HG02973 (cell line): ENCODE results near the gene NUCB1.
"Not testable (repeated sequence)": the region's sequence is repeated elsewhere in the genome, so short reads cannot be mapped to it uniquely, and the experiment has no call there.

Experiments used
- ATAC-seq: cut with Tn5 transposase; IDR thresholded peaks from one replicate; pipeline ENCODE4 v1.9.1; 2021; ENCODE audit warnings: moderate library complexity; ENCODE audit not compliant: unreplicated experiment

The NUCB1 gene

DNA sequence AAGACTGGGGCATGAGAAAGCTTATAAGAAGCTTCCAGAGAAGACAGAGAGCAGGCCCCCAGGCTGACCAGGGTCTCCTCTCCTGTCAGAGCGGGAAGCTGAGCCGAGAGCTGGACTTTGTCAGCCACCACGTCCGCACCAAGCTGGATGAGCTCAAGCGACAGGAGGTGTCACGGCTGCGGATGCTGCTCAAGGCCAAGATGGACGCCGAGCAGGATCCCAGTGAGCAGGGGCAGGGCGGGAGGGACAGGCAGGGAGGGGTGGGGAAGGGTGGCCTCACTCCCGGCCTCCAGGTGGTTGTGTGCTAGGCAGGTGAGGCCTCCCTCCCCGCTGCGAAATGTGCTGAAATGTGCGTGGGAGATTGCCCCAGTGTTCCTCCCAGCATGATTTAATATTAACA, 5.6 kb downstream of the NUCB1 start:
- ATAC-seq: no peak

DNA sequence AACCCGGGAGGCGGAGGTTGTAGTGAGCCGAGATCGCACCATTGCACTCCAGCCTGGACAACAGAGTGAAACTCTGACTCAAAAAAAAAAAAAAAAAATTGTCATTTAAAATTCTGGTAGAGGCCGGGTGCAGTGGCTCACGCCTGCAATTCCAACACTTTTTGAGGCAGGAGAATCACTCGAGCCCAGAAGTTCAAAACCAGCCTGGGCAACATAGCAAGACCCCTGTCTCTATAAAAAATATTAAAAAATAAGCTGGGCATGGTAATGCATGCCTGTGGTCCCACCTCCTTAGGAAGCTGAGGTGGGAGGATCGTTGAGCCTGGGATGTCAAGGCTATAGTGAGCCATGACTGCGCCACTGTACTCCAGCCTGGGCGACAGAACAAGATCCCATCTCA, 6.2 kb downstream of the NUCB1 start:
- ATAC-seq: no peak

DNA sequence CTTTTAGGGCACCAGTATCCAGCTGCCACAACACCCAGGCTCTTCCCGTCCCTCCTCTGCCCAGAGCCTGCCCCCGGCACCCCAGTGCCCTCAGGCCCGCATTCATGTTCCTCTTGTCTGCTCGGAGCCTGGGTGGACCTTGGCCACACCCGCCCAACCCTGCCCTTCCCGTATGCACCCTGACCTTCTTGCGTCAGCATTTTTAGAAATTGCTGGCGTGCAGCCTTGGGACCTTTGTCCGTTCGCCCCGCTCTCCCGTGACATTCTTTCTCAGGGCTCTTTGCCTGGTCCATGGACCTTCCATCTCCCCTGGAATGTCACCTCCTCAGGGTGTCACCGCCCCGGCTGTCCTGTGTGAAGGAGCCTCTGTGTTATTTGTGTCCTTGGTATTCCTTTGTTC, 7.6 kb downstream of the NUCB1 start:
- ATAC-seq: no peak

DNA sequence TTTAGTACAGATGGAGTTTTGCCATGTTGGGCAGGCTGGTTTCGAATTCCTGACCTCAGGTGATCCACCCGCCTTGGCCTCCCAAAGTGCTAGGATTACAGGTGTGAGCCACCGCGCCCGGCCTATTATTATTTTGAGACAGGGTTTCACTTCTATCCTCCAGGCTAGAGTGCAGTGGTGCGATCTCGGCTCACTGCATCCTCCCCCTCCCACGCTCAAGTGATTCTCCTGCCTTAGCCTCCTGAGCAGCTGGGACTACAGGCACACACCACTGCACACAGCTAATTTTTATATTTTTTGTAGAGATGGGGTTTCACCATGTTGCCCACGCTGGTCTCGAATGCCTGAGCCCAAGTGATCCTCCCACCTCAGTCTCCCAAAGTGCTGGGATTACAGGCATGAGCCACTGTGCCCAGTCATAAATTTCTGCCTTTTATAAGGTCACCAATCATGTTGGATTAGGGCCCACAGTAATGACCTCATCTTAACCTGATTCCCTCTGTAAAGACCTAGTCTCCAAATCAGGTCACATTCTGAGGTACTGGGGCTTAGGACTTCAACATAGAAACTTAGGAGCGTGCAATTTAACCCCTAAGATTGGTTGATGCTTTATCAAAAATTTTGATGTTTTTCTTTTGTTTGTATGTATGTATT, 9.4 kb downstream of the NUCB1 start:
- ATAC-seq: not testable (repeated sequence)

DNA sequence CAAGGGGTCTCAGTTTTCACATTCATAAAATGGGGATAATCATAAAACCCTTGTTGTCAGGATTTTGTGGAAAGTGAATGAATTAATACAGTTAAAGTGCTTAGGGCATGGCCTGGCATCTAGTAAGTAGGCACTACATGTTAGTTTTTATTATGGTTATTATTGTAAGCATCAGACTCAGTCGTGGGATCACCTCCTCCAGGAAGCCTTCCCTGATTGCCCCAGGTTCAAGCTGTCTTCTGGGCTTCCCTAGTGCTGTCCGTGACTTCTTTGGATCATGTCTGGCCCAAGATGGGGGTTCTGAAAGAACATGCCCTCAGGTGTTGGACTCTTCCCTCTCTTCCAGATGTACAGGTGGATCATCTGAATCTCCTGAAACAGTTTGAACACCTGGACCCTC, 10.7 kb downstream of the NUCB1 start:
- ATAC-seq: no peak

DNA sequence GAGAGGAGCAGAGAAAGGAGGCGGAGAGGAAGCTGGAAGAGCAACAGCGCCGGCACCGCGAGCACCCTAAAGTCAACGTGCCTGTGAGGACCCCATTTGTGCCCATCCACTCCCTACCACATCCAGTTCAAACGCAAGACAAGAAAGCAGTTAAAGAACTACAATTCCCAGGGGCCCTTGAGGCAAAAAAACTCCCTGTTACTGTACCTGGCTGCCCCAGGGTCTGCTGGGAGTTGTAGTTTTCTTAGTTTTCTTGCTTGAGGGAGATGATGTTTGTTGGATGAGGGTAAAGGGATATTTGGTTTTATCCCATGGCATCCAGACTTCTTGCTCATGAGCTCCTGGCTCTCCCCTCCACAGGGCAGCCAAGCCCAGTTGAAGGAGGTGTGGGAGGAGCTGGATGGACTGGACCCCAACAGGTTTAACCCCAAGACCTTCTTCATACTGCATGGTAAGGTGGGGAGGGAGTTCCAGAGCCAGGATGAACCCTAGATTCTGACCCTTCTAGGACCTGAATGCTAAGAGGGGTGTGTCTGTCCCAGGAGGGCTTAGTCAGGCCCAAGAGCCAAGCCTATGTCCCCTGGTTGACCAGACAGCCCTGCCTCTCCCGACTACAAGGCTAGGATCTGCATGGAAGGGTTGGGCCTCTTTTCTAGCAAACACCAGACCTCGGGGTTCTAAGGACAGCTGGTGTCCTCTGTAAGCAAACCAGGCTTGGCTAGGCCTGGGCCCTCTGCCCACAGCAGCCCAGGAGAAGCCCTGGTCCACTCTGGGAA, 13.2 kb downstream of the NUCB1 start:
- ATAC-seq: no peak

DNA sequence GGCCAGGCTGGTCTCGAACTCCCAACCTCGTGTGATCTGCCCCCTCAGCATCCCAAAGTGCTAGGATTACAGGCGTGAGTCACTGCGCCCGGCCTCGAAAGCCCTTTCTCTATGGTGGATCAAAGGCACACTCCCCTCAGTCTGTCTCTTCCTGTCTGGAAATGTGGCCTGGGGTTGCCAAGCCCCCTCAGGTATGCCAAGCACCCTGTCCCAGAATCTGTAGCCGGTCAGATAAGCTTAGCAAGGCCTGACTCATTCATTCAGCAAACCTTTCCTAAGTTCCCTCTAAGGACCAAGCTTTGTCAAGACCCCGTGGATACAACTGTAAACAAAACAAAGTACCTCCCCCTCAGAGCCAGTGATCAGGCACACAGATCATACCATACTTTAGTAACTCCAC, 14.1 kb downstream of the NUCB1 start:
- ATAC-seq: no peak

DNA sequence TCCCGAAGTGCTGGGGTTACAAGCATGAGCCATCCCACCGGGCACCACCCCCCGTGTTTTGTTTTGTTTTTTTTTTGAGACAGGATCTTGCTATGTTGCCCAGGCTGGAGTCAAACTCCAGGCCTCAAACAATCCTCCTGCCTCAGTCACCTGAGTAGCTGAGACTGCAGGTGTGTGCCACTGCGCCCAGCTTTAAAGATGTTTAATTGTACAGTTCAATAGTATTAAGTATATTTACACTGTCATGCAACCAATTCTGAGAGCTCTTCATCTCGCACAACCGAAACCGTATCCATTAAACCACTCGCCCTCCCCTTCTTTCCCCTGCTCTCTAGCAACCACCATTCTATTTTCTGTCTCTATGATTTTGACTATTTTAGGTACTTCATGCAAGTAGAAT, 15.6 kb downstream of the NUCB1 start:
- ATAC-seq: no peak

DNA sequence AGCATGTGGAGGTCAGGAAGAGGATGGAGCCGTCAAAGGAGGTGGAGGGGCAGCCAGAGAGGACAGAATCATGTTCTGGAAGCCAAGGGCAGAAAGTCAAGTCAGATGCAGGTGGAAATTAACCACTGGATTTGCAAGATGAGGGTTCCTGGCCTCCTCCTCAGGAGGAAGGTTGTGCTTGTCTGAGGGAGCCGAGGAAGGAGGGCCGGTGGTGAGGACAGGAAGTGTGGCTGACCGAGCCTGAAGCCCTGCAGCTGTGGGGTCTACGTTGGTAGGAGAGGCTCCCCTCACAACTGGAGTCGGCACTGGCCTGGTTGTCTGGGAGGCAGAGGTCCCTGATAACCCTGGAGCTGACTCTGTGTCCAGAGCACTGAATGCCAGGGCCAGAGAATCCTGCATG, 18.0 kb downstream of the NUCB1 start:
- no peak for ATAC-seq

DNA sequence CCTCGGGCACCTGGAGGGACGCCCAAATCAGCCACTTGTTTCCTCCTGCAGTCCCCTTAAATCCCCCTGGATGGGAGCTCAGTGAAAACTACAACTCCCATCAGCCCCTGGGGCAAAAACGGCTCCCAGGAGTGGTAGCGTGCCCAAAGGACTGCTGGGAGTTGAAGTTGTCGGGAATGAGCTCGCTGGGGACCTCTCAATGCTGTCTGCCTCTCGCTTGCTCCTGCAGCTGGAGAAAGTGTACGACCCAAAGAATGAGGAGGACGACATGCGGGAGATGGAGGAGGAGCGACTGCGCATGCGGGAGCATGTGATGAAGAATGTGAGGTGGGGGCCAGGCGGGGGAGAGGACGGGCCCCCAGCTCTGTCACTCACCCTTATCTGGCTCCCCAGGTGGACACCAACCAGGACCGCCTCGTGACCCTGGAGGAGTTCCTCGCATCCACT, 18.7 kb downstream of the NUCB1 start:
- no peak for ATAC-seq

DNA sequence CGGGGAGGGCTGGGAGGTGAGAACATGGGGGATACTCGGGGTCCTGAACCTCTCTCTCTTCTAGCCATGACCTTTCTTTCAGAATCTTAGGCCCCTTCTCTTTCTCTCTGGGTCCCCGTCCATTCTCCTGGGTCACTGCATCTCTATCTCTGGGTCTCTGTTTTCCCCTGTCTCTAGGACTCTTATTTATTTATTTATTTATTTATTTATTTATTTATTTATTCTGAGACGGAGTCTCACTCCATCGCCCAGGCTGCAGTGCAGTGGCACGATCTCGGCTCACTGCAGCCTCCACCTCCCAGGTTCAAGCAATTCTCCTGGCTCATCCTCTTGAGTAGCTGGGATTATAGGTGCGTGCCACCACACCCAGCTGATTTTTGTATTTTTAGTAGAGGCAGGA, 19.2 kb downstream of the NUCB1 start:
- not testable (repeated sequence) for ATAC-seq

DNA sequence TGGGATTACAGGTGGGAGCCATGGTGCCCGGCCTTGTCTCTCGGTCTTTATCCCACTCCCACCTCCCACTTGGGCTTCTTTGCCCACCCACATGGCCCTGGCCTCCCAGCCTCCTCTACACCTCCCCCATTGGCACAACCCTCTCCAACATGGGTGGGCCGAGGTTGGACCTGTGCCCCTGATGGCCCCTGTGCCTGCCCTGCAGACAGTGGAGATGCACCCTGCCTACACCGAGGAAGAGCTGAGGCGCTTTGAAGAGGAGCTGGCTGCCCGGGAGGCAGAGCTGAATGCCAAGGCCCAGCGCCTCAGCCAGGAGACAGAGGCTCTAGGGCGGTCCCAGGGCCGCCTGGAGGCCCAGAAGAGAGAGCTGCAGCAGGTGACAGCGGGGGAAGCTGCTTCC, 20.8 kb downstream of the NUCB1 start:
- ATAC-seq: no peak

DNA sequence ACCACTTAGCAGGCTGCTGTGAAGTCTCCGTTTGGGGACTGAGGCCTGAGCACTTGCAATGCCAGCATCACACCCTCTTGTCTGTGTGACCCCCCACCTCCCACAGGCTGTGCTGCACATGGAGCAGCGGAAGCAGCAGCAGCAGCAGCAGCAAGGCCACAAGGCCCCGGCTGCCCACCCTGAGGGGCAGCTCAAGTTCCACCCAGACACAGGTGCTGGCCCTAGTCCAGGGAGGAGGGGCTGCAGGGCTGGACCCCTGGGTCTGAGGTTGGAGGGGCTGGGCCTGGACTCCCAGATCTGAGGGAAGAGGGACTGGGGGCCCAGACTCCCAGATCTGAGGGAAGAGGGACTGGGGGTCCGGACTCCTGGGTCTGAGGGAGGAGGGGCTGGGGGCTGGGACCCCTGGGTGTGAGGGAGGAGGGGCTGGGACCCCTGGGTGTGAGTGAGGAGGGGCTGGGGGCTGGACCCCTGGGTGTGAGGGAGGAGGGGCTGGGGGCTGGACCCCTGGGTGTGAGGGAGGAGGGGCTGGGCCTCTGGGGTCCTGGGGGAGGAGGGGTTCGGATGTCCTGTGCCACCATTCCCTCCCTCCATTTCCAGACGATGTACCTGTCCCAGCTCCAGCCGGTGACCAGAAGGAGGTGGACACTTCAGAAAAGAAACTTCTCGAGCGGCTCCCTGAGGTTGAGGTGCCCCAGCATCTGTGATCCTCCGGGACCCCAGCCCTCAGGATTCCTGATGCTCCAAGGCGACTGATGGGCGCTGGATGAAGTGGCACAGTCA, 21.8 kb downstream of the NUCB1 start:
- ATAC-seq: no peak

DNA sequence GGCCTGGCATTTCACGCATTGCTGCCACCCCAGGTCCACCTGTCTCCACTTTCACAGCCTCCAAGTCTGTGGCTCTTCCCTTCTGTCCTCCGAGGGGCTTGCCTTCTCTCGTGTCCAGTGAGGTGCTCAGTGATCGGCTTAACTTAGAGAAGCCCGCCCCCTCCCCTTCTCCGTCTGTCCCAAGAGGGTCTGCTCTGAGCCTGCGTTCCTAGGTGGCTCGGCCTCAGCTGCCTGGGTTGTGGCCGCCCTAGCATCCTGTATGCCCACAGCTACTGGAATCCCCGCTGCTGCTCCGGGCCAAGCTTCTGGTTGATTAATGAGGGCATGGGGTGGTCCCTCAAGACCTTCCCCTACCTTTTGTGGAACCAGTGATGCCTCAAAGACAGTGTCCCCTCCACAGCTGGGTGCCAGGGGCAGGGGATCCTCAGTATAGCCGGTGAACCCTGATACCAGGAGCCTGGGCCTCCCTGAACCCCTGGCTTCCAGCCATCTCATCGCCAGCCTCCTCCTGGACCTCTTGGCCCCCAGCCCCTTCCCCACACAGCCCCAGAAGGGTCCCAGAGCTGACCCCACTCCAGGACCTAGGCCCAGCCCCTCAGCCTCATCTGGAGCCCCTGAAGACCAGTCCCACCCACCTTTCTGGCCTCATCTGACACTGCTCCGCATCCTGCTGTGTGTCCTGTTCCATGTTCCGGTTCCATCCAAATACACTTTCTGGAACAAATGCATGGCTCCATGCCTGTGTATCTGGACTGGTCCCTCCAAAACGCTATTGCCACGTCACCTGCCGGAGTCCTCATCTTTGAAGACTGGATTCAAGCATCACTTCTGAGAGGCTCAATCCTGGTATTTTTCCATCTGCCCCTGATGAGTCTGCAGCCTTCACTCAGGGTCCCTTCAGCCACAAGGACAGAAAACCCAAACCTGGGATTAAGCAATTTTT, 22.7 kb downstream of the NUCB1 start:
- ATAC-seq: no peak

DNA sequence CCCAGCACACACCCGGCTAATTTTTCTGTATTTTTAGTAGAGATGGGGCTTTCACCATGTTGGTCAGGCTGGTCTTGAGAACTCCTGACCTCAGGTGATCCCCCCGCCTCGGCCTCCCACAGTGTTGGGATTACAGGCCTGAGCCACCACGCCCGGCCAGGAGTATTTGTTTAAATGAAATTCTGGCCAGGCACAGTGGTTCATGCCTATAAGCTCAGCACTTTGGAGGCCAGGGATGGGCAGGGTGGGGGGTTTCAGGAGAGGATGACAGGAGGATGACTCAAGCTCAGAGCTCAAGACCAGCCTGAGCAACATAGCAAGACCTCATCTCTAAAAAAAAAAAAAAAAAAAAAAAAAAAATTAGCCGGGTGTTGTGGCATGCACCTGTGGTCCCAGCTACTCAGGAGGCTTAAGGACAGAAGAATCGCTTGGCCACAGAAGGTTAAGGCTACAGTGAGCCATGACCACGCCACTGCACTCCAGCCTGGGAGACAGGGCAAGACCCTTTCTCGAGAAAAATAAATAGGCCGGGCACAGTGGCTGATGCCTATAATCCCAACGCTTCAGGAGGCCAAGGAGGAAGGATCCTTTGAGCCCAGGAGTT, 25.2 kb downstream of the NUCB1 start:
- ATAC-seq: no peak

DNA sequence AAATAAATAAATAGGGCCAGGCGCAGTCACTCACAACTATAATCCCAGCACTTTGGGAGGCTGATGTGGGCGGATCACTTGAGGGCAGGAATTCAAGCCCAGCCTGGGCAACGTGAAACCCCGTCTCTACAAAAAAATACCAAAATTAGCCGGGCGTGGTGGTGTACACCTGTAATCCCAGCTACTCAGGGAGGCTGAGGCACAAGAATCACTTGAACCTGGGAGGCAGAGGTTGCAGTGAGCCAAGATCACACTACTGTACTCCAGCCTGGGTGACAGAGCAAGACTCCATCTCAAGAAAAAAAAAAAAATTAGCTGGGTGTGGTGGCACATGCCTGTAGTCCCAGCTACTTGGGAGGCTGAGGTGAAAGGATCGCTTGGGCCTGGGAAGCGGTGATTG, 25.8 kb downstream of the NUCB1 start:
- ATAC-seq: not testable (repeated sequence)

DNA sequence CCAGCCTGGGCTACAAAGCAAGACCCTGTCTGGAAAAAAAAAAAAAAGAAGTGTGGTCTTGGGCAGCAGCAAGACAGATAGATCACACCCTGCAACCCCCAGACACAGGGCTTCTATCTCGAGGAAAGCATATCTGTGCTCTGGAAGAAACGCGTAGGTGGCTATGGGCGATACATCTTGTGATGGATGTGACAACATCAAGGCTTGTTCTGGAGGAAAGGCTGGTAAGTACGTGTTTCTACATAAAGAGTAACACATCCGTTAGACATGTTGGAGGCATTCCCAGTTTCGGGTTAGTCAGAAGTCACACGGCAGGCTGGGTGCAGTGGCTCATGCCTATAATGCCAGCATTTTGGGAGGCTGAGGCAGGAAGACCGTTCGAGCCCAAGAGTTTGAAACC, 26.8 kb downstream of the NUCB1 start:
- no peak for ATAC-seq

DNA sequence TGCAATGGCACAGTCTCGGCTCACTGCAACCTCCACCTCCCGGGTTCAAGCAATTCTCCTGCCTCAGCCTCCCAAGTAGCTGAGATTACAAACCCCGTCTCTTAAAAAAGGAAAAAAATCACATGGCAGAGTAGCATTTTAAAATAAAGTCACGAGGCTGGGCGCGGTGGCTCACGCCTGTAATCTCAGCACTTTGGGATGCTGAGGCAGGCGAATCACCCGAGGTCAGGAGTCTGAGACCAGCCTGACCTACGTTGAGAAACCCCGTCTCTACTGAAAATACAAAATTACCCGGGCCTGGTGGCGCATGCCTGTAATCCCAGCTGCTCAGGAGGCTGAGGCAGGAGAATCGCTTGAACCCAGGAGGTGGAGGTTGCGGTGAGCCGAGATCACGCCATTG, 27.6 kb downstream of the NUCB1 start:
- not testable (repeated sequence) for ATAC-seq

DNA sequence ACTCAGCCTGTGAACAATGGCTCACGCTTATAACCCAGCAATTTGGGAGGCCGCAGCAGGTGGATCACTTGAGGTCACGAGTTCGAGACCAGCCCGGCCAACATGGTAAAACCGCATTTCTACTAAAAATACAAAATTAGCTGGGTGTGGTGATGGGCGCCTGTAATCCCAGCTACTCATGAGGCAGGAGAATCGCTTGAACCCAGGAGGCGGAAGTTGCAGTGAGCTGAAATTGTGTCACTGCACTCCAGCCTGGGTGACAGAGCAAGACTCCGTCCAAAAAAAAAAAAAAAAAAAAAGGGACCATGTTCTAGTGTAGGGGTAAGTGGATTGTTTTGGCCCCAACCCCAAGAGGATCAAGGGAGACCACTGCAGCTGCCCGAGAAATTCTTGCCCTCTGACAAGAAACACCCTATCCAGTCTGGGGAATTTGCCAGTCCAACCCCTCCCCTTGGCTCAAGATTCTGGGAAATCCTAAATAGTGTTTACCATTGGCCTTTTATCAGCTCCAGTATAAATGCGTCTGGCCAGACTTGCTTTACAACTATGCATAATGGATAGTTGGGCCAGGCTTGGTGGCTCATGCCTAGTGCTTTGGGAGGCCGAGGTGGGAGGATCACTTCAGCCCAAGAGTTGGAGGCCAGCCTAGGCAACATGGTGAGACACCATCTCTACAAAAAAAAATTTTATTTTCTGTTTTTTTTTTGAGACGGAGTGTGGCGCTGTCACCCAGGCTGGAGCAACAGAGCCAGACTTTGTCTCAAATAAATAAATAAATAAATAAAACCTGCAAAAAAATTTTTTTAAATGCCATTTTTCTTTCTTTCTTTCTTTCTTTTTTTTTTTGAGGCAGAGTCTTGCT, 28.3 kb downstream of the NUCB1 start:
- no peak for ATAC-seq
